Measurements from ENCODE around the gene REC114.
A peak's percentile ranks its signal among the peaks of the same experiment; 100 is the strongest.
"Not testable (repeated sequence)": the region's sequence is repeated elsewhere in the genome, so short reads cannot be mapped to it uniquely, and the experiment has no call there.

REC114 gene

DNA sequence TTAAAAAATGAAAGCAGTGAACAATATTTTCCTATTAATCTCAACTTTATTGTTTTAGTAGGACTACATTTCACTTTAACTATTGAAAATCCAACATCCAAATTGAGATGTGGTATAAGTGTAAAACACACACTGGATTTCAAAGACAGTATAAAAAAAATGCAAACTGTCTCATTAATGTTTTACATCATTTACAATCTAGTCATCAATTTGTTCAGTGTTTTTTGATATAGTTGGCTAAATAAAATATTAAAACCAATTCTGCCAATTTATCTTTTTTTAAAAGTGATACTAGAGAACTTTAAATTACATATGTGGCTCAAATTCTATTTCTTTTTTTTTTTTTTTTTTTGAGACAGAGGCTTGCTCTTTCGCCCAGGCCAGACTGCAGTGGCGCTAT lies 95.2 kb downstream of the REC114 start:
- no peak for DNase-seq

DNA sequence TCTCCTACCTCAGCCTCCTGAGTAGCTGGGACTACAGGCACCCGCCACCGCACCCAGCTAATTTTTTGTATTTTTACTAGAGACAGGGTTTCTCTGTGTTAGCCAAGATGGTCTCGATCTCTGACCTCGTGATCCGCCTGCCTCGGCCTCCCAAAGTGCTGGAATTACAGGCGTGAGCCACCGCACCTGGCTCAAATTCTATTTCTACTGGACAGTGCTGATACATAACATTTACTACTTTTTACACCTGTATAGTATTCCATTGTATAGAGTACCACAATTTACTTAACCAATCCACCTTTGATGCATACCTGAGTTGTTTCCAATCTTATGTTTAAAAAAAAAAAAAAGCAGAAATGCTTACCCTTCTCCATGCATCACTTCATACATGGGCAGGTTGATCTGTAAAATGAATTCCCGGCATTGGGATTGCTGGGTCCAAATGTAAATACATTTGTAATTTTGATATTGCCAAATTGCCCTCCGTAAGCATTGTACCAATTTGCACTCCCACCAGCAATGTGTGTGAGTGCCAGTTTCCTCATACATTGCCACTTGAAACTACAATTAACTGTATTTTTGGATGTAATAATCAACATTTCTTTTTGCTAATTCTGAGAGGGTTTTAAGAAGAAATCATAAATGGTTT lies 95.7 kb downstream of the REC114 start:
- no peak for DNase-seq

DNA sequence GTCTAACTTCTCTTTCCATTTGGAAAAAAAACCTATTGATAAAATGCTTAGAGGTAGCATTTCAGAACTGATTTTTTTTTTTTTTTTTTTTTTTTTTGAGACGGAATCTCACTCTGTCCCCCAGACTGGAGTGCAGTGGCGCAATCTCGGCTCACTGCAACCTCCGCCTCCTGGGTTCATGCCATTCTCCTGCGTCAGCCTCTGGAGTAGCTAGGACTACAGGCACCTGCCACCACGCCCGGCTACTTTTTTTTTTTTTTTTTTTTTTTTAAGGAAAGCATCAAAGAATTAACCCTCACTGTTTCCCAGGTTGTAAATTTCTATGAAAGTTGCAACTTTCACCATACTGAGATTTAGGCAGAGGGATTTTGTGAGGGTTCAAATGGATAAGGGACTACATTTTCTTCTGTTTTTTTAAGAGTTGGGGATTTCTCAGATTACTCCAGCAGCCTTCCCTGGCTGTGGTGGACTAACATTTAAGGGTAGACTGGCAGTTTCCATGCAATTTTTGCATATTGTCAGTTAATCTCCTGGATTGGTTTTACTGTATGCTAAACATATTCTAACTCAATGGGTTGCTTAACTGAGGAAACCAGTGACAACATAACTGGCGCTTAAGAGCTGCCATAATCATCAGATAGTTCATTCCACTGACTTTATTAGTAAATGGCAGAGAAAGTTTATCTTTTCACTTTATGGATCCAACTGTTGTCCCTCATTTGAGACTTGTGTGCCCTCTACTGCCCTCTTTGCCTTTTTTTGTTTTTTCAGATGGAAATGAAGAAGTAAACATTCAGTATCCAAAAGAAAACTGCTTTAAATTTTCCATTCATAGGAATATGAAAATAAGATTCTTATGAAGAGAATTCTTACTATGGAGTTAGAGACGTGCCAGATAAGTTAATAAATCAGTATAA lies 96.5 kb downstream of the REC114 start:
- DNase-seq, result no peak

- DNase-seq, result no peak
Observed at GRCh38 chr15:73540161-73540560, 97.2 kb downstream of the REC114 start.

DNA sequence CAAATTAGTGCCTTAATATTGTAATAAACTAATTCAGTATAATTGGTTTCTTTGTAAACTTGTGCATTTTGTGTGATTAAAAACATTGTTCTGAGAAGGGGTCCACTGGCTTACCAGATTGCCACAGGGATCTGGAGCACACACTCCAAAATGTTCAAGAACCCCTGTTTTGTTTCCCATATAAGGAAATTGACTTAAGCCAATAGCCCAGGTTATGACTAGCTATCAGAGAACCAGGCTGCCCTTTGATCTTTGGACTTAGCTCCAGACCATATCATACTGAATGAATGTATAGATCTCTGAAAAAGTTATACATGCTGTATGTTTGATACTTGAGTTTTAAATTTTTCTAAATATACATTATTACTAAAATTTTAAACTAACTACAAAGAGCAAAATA lies 98.5 kb downstream of the REC114 start:
- DNase-seq, result no peak

GRCh38 chr15:73548925-73549324 lies 106.0 kb downstream of the REC114 start:
- DNase-seq, result not testable (repeated sequence)

- DNase-seq, result peak; percentile 35
Observed at GRCh38 chr15:73550190-73550589, 107.2 kb downstream of the REC114 start.

GRCh38 chr15:73555080-73555479 lies 112.1 kb downstream of the REC114 start:
- no peak for DNase-seq

- DNase-seq, result no peak
Observed at GRCh38 chr15:73558529-73558928, 115.6 kb downstream of the REC114 start.

DNA sequence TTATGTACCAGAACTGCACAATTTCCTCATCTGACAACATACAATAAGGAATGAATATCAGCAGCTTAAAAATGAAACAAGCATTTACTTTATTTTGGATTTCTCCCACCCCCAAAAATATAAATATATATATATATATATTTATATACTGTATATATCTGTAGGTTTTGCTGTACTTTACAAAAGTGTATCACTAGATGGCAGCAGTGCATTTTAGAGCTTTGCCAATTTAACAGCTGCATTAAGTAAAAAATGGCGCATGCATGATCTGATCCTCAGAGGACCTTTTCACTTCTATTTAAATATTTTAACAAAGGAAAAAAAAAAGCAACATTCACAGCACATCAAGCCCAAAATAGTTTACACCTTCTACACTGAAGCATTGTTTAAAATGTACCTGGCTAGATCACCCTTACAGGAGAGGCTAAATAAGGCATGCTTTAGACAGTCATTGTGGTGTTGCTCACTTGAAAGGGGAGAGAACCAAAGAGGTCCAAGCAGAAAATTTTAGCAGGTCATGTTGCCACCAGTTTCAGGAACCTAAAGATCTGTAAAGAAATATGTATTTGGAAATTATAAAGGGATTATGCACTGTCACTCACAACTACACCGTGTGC lies 117.6 kb downstream of the REC114 start:
- DNase-seq, result peak; percentile 77

GRCh38 chr15:73564255-73564654 lies 121.3 kb downstream of the REC114 start:
- peak; percentile 38 for DNase-seq

- DNase-seq, result no peak
Observed at GRCh38 chr15:73567020-73567419, 124.1 kb downstream of the REC114 start.

DNA sequence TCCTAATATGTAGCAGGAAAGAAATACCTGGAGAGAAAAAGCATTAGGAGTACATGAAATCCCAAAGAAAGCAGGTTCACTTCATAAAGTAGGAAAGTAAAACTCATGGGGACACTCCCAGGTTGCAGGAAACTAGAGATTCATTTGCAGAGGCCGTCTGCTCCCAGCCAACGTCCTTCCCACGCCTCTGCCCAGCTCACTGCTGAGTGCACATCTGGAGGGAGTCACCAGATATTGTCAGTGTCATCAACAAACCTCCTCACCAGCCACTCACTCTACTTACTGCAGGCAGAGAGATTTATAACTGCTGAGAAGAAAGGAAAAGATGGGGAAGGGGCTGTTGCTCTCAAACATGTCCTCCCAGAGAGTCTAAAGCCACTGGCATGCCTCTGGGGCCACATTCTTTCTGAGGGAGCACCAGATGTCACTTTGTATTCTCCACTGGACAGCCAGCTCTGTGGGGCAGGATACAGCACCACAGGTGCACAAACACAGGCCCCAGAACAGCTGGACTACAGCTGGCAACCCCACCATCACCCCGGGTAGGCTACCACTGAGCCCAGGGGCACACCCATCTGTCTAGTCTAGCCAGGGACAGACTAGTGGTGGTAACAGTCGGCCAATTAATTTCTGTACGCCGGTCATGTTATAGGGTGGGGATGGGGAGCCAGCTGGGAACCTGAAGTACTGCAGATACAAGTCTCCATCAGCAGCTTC lies 125.8 kb downstream of the REC114 start:
- no peak for DNase-seq

- no peak for DNase-seq
Observed at GRCh38 chr15:73569361-73569760, 126.4 kb downstream of the REC114 start.

DNA sequence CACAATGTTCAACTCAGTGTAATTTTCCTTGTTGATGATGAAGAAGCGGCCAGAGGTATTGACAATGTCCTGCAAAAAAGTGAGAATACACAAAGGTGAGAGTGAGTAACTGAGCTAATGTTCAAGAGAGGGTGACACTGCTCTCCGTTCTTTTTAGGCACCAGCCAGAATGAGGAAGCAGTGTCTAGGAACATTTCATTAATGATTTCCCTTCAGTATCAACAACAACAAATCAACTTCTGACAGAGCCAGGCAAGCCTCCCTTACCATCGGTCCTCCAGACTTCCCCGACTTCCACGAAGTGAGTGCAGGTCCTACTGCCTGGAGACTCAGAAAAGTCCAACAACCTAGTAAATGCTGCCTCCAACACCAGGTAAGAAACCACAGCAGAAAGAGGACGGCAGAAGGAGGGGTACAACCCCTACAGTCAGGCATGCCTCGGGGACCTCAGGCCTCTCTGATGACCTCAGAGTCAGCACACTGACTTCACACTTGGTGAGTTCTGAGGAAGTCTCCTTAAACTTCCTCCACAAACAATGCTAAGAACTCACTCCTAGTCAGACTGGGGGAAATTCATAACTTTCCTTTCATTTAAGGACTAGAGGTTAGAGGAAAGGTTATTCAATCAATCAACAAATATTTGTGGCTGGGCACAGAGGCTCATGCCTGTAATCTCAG lies 127.5 kb downstream of the REC114 start:
- no peak for DNase-seq

DNA sequence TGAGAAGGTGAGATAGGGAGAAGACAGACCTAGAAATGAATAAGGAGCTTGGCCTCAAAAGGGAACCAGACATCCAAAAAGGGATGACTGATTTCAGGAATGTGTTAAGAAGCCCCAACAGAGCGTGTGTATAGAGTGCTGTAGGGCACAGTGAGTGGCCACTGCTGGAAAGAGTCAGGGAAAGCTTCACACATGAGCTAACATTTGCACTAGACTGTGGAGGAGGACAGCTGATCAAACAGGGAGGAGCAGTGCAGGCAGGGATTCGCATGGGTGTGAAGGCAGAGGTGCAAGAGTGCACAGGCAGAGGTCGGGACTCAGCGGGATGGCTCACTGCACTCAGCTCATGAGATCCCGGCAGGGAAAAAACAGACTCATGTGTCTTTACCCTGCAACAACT lies 128.4 kb downstream of the REC114 start:
- DNase-seq, result no peak

DNA sequence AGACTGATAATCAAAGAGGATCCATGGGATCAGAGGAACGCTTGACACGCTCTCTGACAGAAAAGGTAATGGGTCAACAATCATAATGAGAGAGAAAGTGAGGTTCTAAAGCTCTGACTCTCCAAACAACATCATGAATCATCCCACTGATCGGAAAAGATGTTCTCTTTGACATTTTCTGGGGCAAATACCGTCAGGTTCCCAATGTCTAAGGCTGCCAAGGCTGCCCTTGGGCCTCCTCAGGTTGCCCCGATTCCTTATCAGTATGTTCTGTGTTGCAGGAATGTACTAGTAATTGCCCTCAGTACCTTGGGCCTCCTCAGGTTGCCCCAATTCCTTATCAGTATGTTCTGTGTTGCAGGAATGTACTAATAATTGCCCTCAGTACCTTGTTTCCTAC lies 129.3 kb downstream of the REC114 start:
- no peak for DNase-seq

- peak; percentile 67 for DNase-seq
Observed at GRCh38 chr15:73573037-73573436, 130.1 kb downstream of the REC114 start.

DNA sequence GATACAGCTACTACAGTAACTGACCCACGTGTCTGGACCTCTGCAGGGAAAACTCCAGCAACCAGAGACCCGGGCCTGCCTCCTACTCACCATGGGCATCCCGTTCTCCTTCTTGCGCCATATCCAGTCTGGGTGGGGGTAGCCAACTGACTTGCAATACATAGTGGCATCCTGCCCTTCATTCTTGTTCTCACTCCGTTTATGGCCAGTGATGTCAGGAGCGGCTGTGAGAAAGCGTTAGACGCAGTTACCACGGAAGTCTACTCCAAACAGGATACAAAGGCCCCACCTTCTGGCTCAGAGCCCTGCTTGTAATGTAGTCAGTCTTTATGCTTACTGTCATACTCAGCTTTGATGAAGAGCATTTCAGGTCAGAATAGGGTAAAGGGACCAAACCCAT lies 130.6 kb downstream of the REC114 start:
- DNase-seq, result no peak

DNA sequence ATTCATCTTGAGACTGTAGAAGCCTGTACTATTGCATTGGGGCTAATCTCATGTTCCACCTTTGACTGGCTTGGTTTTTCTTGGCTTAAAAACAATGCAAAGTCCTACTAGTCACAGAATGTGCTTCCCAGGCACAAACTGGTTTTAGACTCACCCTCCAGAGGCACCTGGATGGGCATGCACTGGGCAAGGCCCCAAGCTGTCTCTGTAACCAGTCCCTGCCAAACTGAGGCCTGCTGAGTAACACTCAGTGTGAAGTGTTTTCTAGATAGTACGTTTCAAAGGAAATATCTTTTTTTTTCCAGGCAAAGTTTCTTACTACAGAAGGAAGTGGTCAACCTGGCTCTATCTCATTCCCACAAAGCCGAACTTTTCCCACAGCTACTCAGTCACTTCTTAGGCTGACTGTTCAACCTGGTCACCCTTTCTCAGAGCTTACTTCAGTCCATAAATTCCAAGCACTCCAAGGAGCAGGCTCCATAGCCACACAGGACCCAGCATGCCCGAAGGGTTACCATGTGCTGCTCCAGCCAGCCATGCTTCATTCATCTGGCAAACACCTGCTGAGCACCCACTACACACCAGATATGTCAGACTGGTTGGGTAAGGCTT lies 132.8 kb downstream of the REC114 start:
- no peak for DNase-seq

- DNase-seq, result not testable (repeated sequence)
Observed at GRCh38 chr15:73577593-73577992, 134.6 kb downstream of the REC114 start.

GRCh38 chr15:73578026-73578425 lies 135.1 kb downstream of the REC114 start:
- no peak for DNase-seq
